ENCODE results near the gene MMP10. TPM values are rescaled to one million over a fixed set of nuclear protein-coding genes. Genes with fewer than 3 reads are reported as not detected.

Gene MMP10
- total RNA-seq, result 15.0 and 22.8 TPM in 2 replicates
- polyA plus RNA-seq, result 3.8 and 4.3 TPM in 2 replicates
- polyA plus RNA-seq (2011; cell fraction: cytosol; rRNA removed), result 3.4 and 3.7 TPM in 2 replicates
- 3.3 and 4.0 TPM in 2 replicates for polyA plus RNA-seq (2011; cell fraction: nucleus; rRNA removed)
- 34.8 and 124 TPM in 2 replicates for polyA plus RNA-seq (2012)
- polyA minus RNA-seq, result 4.8 and 5.9 TPM in 2 replicates
- not detected for polyA minus RNA-seq (2011; cell fraction: cytosol; rRNA and poly(A)+ RNA removed)
- 0.58 and 0.87 TPM in 2 replicates for polyA minus RNA-seq (2011; cell fraction: nucleus; rRNA and poly(A)+ RNA removed)
- Bru-seq, nascent RNA, result percentile 46 among the genes with signal in this experiment
- BruChase-seq, experiment 1, labeled RNA remaining after a 6-hour chase, result percentile 73 among the genes with signal in this experiment
- percentile 52 among the genes with signal in this experiment for BruChase-seq, experiment 2, labeled RNA remaining after a 2-hour chase
- long read RNA-seq, transcript MMP10-201 (10 exons, 1,758 nt), result major isoform, 67 of 72 reads
- long read RNA-seq, partial matches to known transcripts, result 2 of 72 reads
- long read RNA-seq, other reads (novel, unspliced or antisense), result 3 of 72 reads

DNA sequence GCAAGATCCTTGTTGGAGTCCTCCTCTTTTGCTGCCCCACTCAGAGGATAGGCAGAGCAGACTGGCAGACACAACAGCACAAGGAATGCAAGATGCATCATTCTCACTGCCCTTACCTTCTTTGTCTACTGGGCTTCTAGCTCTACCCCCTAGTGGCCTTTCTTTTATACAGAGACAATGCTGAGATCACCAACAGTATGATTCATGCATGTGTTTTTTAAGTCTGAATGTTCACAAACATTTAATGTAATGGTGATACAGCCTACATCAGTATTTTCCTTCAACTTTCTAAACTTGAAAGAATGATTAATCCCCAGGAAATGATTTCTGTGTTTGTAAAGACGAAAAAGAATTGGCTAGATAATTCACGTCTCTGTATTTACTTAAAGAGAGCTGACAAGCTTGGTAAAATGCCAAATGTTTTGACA lies at the start of gene MMP10:
Gene MMP10 (minus strand): TSS at position 138 of the 428 bp plus-strand sequence. CDS start 37 bp downstream, at position 101.
- no TSS peak for BruUV-seq (replicated peaks)
- Histone ChIP-seq H2AFZ (ENCODE audit: low read depth, low read length) (peak within 1 kb of the TSS; percentile 89), H3K4me3 (replicated peaks in 1 of 3; ENCODE audit: insufficient read depth in 1 of 3, low read depth in 1 of 3, low read length in 3 of 3) (peak within 1 kb of the TSS in 1 of 3 experiments; percentile 15), H3K36me3 (ENCODE audit: control insufficient read depth in 2 of 2, extremely low read depth in 1 of 2, insufficient read depth in 2 of 2, low read length in 2 of 2) (no peaks in the 10 kb centered on the region), H3K9me3 (replicated peaks; ENCODE audit: control insufficient read depth, insufficient read depth, low read length) (no peaks in the 10 kb centered on the region), H3K9ac (replicated peaks; ENCODE audit: extremely low read depth, insufficient read depth, low read length) (peak within 1 kb of the TSS; percentile 65), H3K9me1 (replicated peaks; ENCODE audit: control insufficient read depth, extremely low read depth, insufficient read depth, low read length) (no peaks in the 10 kb centered on the region), H3K27me3 (ENCODE audit: control insufficient read depth in 2 of 2, insufficient read depth in 2 of 2, low read length in 2 of 2) (no peaks in the 10 kb centered on the region), H4K20me1 (replicated peaks; ENCODE audit: control insufficient read depth, extremely low read depth, insufficient read depth, low read length) (no peaks in the 10 kb centered on the region), H3K27ac (ENCODE audit: insufficient read depth, low read depth, low read length) (peak within 1 kb of the TSS; percentile 76), H3K79me2 (ENCODE audit: control insufficient read depth, insufficient read depth, low read length) (no peaks in the 10 kb centered on the region), H3K4me2 (ENCODE audit: insufficient read depth, low read length) (peak within 1 kb of the TSS; percentile 57), H3K4me1 (ENCODE audit: control insufficient read depth, extremely low read depth, insufficient read depth, low read length) (peaks cover 14% of the 10 kb centered on the region)
- TF ChIP-seq EZH2 (IDR thresholded peaks at IDR 0.05; ENCODE audit: borderline replicate concordance, low read depth, low read length, severe bottlenecking) (no peak), MYC (IDR thresholded peaks at IDR 0.05; ENCODE audit: low read depth, low read length) (no peak), FOS (IDR thresholded peaks at IDR 0.05; ENCODE audit: borderline replicate concordance, insufficient read depth, low read length) (peak; percentile 93), POLR2A (IDR thresholded peaks at IDR 0.05; ENCODE audit: low read depth, low read length) (no peak), POLR2AphosphoS5 (IDR thresholded peaks at IDR 0.05; ENCODE audit: insufficient read depth, low read depth, low read length) (no peak), JUN (IDR thresholded peaks at IDR 0.05; ENCODE audit: borderline replicate concordance, insufficient read depth, insufficient read length, low read depth) (peak; percentile 68), GATA2 (IDR thresholded peaks at IDR 0.05; ENCODE audit: insufficient read depth, insufficient read length, low read depth, low read length) (peak; percentile 18)
- TF ChIP-seq, protein P1, sequence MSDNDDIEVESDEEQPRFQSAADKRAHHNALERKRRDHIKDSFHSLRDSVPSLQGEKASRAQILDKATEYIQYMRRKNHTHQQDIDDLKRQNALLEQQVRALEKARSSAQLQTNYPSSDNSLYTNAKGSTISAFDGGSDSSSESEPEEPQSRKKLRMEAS (IDR thresholded peaks at IDR 0.05; ENCODE audit: insufficient read depth, insufficient read length), result no peak
- TF ChIP-seq, protein P2, sequence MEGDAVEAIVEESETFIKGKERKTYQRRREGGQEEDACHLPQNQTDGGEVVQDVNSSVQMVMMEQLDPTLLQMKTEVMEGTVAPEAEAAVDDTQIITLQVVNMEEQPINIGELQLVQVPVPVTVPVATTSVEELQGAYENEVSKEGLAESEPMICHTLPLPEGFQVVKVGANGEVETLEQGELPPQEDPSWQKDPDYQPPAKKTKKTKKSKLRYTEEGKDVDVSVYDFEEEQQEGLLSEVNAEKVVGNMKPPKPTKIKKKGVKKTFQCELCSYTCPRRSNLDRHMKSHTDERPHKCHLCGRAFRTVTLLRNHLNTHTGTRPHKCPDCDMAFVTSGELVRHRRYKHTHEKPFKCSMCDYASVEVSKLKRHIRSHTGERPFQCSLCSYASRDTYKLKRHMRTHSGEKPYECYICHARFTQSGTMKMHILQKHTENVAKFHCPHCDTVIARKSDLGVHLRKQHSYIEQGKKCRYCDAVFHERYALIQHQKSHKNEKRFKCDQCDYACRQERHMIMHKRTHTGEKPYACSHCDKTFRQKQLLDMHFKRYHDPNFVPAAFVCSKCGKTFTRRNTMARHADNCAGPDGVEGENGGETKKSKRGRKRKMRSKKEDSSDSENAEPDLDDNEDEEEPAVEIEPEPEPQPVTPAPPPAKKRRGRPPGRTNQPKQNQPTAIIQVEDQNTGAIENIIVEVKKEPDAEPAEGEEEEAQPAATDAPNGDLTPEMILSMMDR (IDR thresholded peaks at IDR 0.05; ENCODE audit: extremely low read depth in 1 of 2, insufficient read depth in 1 of 2, low read depth in 1 of 2, low read length in 2 of 2), result peak; percentile 61 to 63
- dilution Hi-C loops (cut with MboI; ENCODE audit: extremely low pct_ligation_motif_present, low sequenced_read_pairs) (no loop called here), intact Hi-C loops (cut with micrococcal nuclease) (loop anchor here (1.0 kb wide), 4 partner anchors 8 to 47 kb away; no protein-coding TSS in a partner anchor)
- DNase-seq (ENCODE audit: low read depth, low spot score) (peak; percentile 89), FAIRE-seq (peak; percentile 78)
- ChIA-PET CTCF (interaction anchor here (0.7 to 2.2 kb wide), 26 partner anchors 9 to 439 kb away, joined by 3 to 25 read pairs (median 5); partner anchors contain the start of gene MMP1), POLR2A (no interaction called here)

Measured in endothelial cell of umbilical vein (primary cell).